ENCODE measurements around the gene POP4. TPM values are rescaled to one million over a fixed set of nuclear protein-coding genes. Genes with fewer than 3 reads are reported as not detected.

POP4 gene
- total RNA-seq, 6 experiments from 2014 or later = 73.9 to 104 (median 88.8) TPM

DNA sequence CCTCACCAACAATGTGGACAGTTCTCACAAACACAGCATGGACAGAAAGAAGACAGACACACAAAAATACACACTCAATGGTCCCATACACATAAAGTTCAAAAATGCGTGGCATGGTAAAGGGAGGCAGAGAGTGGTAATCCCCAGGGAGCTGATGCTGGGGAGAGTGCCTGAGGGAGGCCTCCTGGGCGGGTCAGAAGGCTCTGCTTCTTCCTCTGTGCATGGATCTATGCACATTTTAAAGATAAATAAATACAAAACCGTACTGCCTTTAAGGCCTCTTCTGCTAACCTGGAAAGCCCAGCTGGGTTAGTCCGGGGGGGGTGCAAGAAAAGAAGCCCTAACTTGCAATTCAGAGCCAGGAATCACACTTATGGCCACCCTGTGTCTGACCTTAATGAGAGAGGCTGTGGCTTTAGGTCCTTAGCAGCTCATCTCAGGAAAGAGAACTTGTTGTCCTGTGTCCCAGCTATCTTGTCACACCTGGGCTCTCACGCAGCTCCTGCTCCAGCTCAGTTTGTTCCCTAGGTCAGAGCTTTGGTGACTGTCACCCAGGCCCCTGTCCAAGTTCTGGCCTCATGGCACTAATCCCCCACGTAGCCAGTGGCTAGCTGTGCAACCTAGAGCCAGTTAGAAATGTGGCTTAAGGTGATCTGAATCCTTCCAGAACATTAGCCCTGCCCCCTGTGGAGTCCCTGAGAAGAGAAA, 28.5 kb downstream of the POP4 start:
- H3K4me3 Mint-ChIP-seq = no peak overlapping the region
- TF ChIP-seq, protein P1, sequence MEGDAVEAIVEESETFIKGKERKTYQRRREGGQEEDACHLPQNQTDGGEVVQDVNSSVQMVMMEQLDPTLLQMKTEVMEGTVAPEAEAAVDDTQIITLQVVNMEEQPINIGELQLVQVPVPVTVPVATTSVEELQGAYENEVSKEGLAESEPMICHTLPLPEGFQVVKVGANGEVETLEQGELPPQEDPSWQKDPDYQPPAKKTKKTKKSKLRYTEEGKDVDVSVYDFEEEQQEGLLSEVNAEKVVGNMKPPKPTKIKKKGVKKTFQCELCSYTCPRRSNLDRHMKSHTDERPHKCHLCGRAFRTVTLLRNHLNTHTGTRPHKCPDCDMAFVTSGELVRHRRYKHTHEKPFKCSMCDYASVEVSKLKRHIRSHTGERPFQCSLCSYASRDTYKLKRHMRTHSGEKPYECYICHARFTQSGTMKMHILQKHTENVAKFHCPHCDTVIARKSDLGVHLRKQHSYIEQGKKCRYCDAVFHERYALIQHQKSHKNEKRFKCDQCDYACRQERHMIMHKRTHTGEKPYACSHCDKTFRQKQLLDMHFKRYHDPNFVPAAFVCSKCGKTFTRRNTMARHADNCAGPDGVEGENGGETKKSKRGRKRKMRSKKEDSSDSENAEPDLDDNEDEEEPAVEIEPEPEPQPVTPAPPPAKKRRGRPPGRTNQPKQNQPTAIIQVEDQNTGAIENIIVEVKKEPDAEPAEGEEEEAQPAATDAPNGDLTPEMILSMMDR (IDR thresholded peaks at IDR 0.05) = no peak
- H3K4me1 Mint-ChIP-seq (ENCODE audit: low read depth) = peaks cover 6% of the 10 kb centered on the region
- H3K27ac Mint-ChIP-seq = no peak overlapping the region
- H3K36me3 Mint-ChIP-seq (ENCODE audit: low read depth) = no peaks in the 10 kb centered on the region
- H3K9me3 Mint-ChIP-seq = no peaks in the 10 kb centered on the region
- no peak for DNase-seq
- H3K27me3 Mint-ChIP-seq (ENCODE audit: insufficient read depth) = peaks cover 28% of the 10 kb centered on the region

DNA sequence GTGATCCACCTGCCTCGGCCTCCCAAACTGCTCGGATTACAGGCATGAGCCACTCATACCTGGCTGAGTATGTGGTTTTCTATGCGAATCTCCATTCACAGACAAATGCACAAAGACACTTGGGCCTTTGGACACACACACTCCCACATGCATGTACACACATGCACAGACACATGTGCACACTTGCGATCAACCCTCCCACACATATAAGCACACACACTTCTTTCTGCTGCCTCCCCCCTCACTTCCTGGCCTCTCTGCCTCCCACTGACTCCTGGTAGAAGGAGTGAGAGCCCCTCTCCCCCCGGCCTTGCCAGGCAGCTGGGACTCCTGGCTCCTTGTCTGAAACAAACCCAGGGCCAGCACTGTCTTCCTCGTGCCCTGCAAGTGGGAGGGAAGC, 29.9 kb downstream of the POP4 start:
- peaks cover 28% of the 10 kb centered on the region for H3K27me3 Mint-ChIP-seq (ENCODE audit: insufficient read depth)
- no peak overlapping the region for H3K4me3 Mint-ChIP-seq

DNA sequence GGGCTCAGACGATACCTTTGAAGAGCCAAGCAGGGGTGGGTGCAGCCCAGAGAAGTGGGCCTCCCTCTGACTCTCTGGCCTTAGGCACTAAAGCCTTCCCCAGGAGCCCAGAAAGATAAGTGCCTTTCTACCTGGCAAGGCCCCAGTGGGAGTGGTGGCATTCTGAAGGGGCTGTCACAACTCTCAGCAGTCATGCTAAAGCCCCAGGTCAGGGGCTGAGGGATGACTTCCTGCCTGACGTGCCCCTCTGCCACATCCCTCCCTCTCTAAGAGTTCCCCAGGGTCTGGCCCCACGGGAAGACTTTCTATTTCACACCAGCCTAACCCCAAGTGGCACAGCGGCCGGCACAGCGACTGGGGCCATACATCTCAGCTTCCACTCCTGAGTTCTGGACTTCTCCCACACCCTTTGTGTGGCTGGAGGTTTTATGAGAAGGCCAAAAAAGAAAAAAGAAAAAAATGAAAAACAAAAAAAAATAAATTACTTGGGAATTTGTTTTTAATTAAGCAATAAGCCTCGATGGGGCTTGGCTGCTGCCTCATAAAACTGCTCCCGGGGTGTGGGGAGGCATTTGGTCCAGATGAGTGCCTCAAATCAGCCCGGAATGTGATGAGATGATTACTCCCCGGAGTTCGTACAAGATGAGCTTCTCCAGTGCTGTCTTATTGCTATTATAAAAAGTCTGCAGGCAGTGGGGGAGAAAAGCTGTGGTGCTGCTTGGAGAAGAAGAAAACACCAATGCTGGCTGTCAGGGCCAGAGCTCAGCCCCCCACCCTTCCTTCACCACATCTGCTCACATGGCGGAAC, 30.7 kb downstream of the POP4 start:
- H3K4me3 Mint-ChIP-seq = no peak overlapping the region
- H3K27me3 Mint-ChIP-seq (ENCODE audit: insufficient read depth) = peaks cover 32% of the 10 kb centered on the region
- H3K27ac Mint-ChIP-seq = no peak overlapping the region
- H3K9me3 Mint-ChIP-seq = no peaks in the 10 kb centered on the region
- H3K4me1 Mint-ChIP-seq (ENCODE audit: low read depth) = no peaks in the 10 kb centered on the region
- TF ChIP-seq, protein P1 (IDR thresholded peaks at IDR 0.05) = no peak
- no peak for DNase-seq
- H3K36me3 Mint-ChIP-seq (ENCODE audit: low read depth) = no peaks in the 10 kb centered on the region

More for the DNA sequence above, 29.9 kb downstream of the POP4 start:
- no peaks in the 10 kb centered on the region for H3K4me1 Mint-ChIP-seq (ENCODE audit: low read depth)
- no peaks in the 10 kb centered on the region for H3K9me3 Mint-ChIP-seq
- no peak overlapping the region for H3K27ac Mint-ChIP-seq
- no peak for DNase-seq
- TF ChIP-seq, protein P1 (IDR thresholded peaks at IDR 0.05) = no peak
- H3K36me3 Mint-ChIP-seq (ENCODE audit: low read depth) = no peaks in the 10 kb centered on the region

DNA sequence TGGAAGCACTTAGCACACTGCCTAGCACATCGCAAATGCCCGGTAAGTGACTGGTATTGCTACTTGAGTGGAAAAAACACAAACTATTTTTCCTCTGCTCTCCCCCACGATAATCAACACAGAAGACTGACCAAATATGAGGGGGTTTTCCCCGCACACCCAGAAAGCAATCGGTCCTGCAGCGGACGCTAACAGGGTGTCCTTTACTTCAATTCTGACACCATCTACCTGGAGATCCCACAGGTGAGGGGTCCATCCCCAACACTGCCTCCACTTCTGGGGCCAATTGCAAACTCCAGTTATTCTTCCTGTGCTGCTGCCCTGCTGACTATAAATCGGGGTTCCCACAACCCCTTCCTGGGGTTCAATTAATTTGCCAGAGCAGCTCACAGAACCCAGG, 33.0 kb downstream of the POP4 start:
- Mint-ChIP-seq H3K4me1 (ENCODE audit: low read depth) (0 out of 2 replicates have a peak, but pooled peaks cover 4% of the 10 kb centered on the region), H3K4me3 (no peak overlapping the region), H3K9me3 (no peaks in the 10 kb centered on the region), H3K27ac (no peak overlapping the region), H3K27me3 (ENCODE audit: insufficient read depth) (peaks cover 27% of the 10 kb centered on the region), H3K36me3 (ENCODE audit: low read depth) (no peaks in the 10 kb centered on the region)
- no peak for DNase-seq
- TF ChIP-seq, protein P1 (IDR thresholded peaks at IDR 0.05) = no peak

DNA sequence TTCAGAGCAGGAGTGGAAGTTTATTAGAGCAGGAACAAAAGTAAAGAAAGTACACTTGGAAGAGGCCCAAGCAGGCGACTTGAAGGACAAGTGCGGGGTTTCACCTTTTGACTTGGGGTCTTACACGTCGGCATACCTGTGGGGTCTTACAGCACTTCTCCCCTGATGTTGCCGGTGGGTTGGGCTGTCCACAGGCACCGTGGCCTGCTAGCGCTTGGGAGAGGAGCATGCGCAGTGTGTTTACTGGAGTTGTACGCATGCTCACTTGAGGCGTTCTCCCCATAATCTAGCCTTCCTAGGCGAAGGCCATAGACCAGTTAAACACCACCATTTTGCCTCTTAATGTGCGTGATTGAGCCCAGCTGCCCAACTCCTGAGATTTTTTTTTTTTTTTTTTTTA, 34.1 kb downstream of the POP4 start:
- Mint-ChIP-seq H3K27ac (no peak overlapping the region), H3K27me3 (ENCODE audit: insufficient read depth) (peaks cover 24% of the 10 kb centered on the region), H3K4me1 (ENCODE audit: low read depth) (peaks cover 10% of the 10 kb centered on the region; the same call in 1 of the 2 replicates)

More for the DNA sequence above, 34.1 kb downstream of the POP4 start:
- no peak for DNase-seq
- TF ChIP-seq, protein P1 (IDR thresholded peaks at IDR 0.05) = no peak
- H3K36me3 Mint-ChIP-seq (ENCODE audit: low read depth) = no peaks in the 10 kb centered on the region
- H3K9me3 Mint-ChIP-seq = no peaks in the 10 kb centered on the region
- H3K4me3 Mint-ChIP-seq = no peak overlapping the region
